HFF-Myc (cell line): ENCODE data around the gene ZNF22.

Source experiments
- DNase-seq: peaks from one replicate; pipeline ENCODE4 v3.0.0-alpha.2; 2011; ENCODE audit warnings: low read depth; ENCODE audit errors: extremely low read depth
- H3K4me3 ChIP-seq: replicated peaks from 2 replicates; pipeline ENCODE4 v1.5.1; 2011; ENCODE audit warnings: low read depth, mild to moderate bottlenecking, control low read depth, low read length
- CTCF ChIP-seq: IDR thresholded peaks from 2 replicates; pipeline ENCODE4 v1.5.1; 2012; ENCODE audit warnings: mild to moderate bottlenecking, low read depth, low read length, control low read depth; ENCODE audit errors: missing control alignments

ZNF22 gene

GRCh38 chr10:45052700-45053099 is 52.0 kb downstream of the ZNF22 start:
- TF ChIP-seq CTCF, result no peak
- no peak for DNase-seq

GRCh38 chr10:45053569-45054100 is 52.9 kb downstream of the ZNF22 start:
- DNase-seq, result no peak
- H3K4me3 ChIP-seq, result no peak overlapping the region
- TF ChIP-seq CTCF, result no peak

More at GRCh38 chr10:45052700-45053099, 52.0 kb downstream of the ZNF22 start:
- H3K4me3 ChIP-seq, result no peak overlapping the region
